GM21360 (cell line): ENCODE measurements around the gene ANKIB1.
A peak's percentile ranks its signal among the peaks of the same experiment; 100 is the strongest.
"Not testable (repeated sequence)": the region's sequence is repeated elsewhere in the genome, so short reads cannot be mapped to it uniquely, and the experiment has no call there.

Source experiments
- ATAC-seq: cut with Tn5 transposase; IDR thresholded peaks from one replicate; pipeline ENCODE4 v1.9.1; 2021; ENCODE audit warnings: mild to moderate bottlenecking, moderate library complexity; ENCODE audit not compliant: unreplicated experiment

Gene ANKIB1

DNA sequence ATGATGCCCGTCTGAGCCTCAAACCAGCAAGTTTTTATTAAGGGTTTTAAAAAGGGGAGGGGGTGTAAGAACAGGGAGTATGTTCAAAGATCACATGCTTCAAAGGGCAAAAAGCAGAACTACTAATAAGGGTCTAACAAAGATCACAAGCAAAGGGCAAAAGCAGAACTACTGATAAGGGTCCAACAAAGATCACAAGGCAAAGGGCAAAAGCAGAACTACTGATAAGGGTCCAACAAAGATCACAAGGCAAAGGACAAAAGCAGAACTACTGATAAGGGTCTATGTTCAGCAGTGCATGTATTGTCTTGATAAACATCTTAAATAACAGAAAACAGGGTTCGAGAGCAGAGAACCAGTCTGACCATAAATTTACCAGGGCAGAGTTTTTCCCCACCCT, 196.9 kb downstream of the ANKIB1 start:
- not testable (repeated sequence) for ATAC-seq

DNA sequence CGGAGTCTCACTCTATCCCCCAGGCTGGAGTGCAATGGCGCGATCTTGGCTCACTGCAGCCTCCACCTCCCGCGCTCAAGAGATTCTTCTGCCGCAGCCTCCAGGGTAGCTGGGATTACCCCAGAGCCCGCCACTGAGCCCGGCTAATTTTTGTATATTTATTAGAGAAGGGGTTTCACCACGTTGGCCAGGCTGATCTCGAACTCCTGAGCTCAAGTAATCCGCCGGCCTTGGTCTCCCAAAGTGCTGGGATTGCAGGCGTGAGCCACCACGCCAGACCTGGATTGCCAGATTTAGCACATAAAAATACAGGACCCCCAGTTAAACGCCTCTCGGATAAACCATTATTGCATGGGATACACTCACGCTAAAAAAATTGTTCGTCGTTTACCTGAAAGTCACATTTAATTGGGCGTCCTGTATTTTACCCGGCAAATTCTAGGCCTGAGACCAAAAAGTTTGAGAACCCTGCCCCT, 201.1 kb downstream of the ANKIB1 start:
- no peak for ATAC-seq

DNA sequence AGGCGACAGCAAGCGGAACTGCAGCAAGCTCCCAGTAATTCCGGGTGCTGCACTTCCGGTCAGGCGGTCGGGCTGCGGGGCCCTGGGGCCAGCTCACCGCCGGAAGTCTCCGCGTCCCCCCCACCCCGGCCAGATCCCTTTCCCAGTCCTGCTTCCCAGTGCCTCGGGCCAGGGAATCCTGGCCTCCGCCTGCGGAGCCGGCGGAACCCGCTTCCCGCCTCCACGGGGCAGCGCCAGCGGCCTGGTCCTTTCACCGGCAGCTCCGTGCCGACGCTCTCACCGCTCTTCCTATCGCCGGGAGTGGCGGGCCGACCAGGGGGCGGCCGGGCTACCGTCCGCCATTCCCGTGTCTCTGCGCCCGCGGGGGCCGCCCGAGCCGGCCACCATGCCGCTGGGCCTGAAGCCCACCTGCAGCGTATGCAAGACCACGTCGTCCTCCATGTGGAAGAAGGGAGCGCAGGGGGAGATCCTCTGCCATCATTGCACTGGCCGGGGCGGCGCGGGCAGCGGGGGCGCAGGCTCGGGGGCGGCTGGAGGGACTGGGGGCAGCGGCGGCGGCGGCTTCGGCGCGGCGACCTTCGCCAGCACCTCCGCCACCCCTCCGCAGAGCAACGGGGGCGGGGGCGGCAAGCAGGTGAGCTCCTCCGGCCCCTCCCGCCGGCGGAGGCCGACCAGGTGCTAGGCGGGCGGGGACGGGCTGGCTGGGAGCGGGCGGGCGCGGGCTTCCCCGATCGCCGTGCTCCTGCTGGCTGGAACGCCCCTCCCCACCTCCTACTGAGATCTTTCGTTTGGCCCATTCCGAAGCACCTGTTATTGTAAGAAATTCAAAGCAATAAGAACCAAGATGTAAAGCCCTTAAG, 201.8 kb downstream of the ANKIB1 start, which contains the start of gene GATAD1:
GATAD1 (plus strand) TSS at position 138 of the 860 bp plus-strand sequence; CDS start at position 386, 248 bp downstream.
- peak; percentile 84 for ATAC-seq

DNA sequence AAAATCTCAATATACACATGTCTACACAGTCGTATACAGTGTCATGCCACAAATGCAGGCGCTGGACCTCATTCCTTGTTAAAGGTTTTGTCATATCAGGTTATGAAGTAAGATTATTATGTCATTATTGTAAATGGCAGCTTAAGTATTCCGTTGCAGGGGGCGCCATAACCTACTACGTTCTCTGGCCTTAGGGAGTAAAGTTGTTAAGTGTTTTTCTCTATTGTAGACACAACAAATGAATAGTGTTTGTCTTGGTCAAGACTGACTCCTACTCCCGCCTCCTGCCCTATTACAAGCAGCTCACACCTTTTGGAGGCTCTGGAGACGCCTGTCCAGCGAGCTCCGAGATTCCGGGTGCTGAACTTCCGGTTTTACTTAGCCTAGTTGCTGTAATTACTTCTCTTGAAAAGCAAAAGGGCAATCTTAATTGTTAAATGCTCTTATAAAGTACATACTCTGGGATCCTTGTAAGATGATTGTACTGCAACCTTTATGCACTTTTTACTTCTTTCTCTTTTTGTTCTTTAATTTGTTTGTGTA, 202.5 kb downstream of the ANKIB1 start:
- ATAC-seq, result peak; percentile 36
